Central memory CD8-positive, alpha-beta T cell (primary cell): Measurements from ENCODE around the gene STK38L.

ENCODE experiments used
- ATAC-seq: fragments of 150-1000 bp; cut with Tn5 transposase; replicated peaks from 2 replicates; pipeline ENCODE4 v1.10.0; 2022; ENCODE audit warnings: mild to moderate bottlenecking, moderate FRiP score, moderate number of reproducible peaks; ENCODE audit not compliant: poor library complexity, severe bottlenecking; ENCODE audit errors: extremely low read depth
- DNase-seq, 2 donors: peaks; one replicate each; pipeline ENCODE4 v3.0.0; 2021; ENCODE audit warnings: low spot score in 2 of 2
- H3K27ac Mint-ChIP-seq: one replicate; pipeline ENCODE4 v1.8.0; 2022; ENCODE audit warnings: low read depth, mild to moderate bottlenecking, moderate library complexity, mixed read lengths
- H3K27me3 Mint-ChIP-seq: one replicate; pipeline ENCODE4 v1.8.0; 2022; ENCODE audit warnings: mixed read lengths
- H3K36me3 Mint-ChIP-seq: one replicate; pipeline ENCODE4 v1.8.0; 2022; ENCODE audit warnings: mild to moderate bottlenecking, moderate library complexity, mixed read lengths; ENCODE audit not compliant: insufficient read depth
- H3K4me1 Mint-ChIP-seq: one replicate; pipeline ENCODE4 v1.8.0; 2022; ENCODE audit warnings: mixed read lengths
- H3K4me3 Mint-ChIP-seq: one replicate; pipeline ENCODE4 v1.8.0; 2022; ENCODE audit warnings: mild to moderate bottlenecking, moderate library complexity, mixed read lengths
- H3K9me3 Mint-ChIP-seq: one replicate; pipeline ENCODE4 v1.8.0; 2022; ENCODE audit warnings: mixed read lengths

STK38L gene

GRCh38 chr12:27335364-27336281 is 91.5 kb downstream of the STK38L start:
- Mint-ChIP-seq H3K4me1 (peaks cover 14% of the 10 kb centered on the region), H3K27me3 (peaks cover 52% of the 10 kb centered on the region), H3K27ac (no peak overlapping the region), H3K4me3 (no peak overlapping the region), H3K9me3 (no peaks in the 10 kb centered on the region), H3K36me3 (peaks cover 4% of the 10 kb centered on the region)
- ATAC-seq (no peak), DNase-seq (no peak)

- Mint-ChIP-seq H3K27ac (no peak overlapping the region), H3K9me3 (no peaks in the 10 kb centered on the region), H3K27me3 (peaks cover 45% of the 10 kb centered on the region), H3K4me1 (peaks cover 14% of the 10 kb centered on the region), H3K36me3 (peaks cover 4% of the 10 kb centered on the region), H3K4me3 (no peak overlapping the region)
- ATAC-seq (no peak), DNase-seq (no peak)
Measured at GRCh38 chr12:27336282-27336653, 92.2 kb downstream of the STK38L start.

GRCh38 chr12:27337376-27337775 is 93.3 kb downstream of the STK38L start:
- DNase-seq (no peak), ATAC-seq (no peak)
- peaks cover 4% of the 10 kb centered on the region for H3K36me3 Mint-ChIP-seq
- H3K27ac Mint-ChIP-seq: no peak overlapping the region
- peaks cover 10% of the 10 kb centered on the region for H3K4me1 Mint-ChIP-seq
- H3K27me3 Mint-ChIP-seq: peaks cover 34% of the 10 kb centered on the region
- no peak overlapping the region for H3K4me3 Mint-ChIP-seq
- no peaks in the 10 kb centered on the region for H3K9me3 Mint-ChIP-seq

- no peak for ATAC-seq
- peaks cover 2% of the 10 kb centered on the region for H3K36me3 Mint-ChIP-seq
- H3K27me3 Mint-ChIP-seq: peaks cover 25% of the 10 kb centered on the region
- no peak overlapping the region for H3K27ac Mint-ChIP-seq
- H3K9me3 Mint-ChIP-seq: no peaks in the 10 kb centered on the region
- H3K4me3 Mint-ChIP-seq: no peak overlapping the region
- H3K4me1 Mint-ChIP-seq: peaks cover 5% of the 10 kb centered on the region
- no peak for DNase-seq
Measured at GRCh38 chr12:27338473-27338872, 94.4 kb downstream of the STK38L start.

GRCh38 chr12:27340971-27341370 is 96.9 kb downstream of the STK38L start:
- peaks cover 5% of the 10 kb centered on the region for H3K27me3 Mint-ChIP-seq
- H3K36me3 Mint-ChIP-seq: peaks cover 2% of the 10 kb centered on the region
- no peak overlapping the region for H3K4me3 Mint-ChIP-seq
- DNase-seq: no peak
- H3K27ac Mint-ChIP-seq: no peak overlapping the region
- ATAC-seq: no peak
- H3K9me3 Mint-ChIP-seq: no peaks in the 10 kb centered on the region
- no peaks in the 10 kb centered on the region for H3K4me1 Mint-ChIP-seq

- H3K27me3 Mint-ChIP-seq: no peaks in the 10 kb centered on the region
- H3K27ac Mint-ChIP-seq: no peak overlapping the region
- ATAC-seq (no peak), DNase-seq (no peak)
- no peaks in the 10 kb centered on the region for H3K9me3 Mint-ChIP-seq
- no peaks in the 10 kb centered on the region for H3K4me1 Mint-ChIP-seq
- H3K4me3 Mint-ChIP-seq: no peak overlapping the region
- H3K36me3 Mint-ChIP-seq: peaks cover 2% of the 10 kb centered on the region
Measured at GRCh38 chr12:27342536-27342935, 98.5 kb downstream of the STK38L start.

- H3K4me3 Mint-ChIP-seq: no peak overlapping the region
- no peaks in the 10 kb centered on the region for H3K9me3 Mint-ChIP-seq
- no peaks in the 10 kb centered on the region for H3K4me1 Mint-ChIP-seq
- H3K36me3 Mint-ChIP-seq: no peaks in the 10 kb centered on the region
- ATAC-seq (no peak), DNase-seq (no peak)
- H3K27ac Mint-ChIP-seq: no peak overlapping the region
- peaks cover 4% of the 10 kb centered on the region for H3K27me3 Mint-ChIP-seq
Measured at GRCh38 chr12:27343255-27344000, 99.3 kb downstream of the STK38L start.

GRCh38 chr12:27344246-27344645 is 100.2 kb downstream of the STK38L start:
- Mint-ChIP-seq H3K27me3 (peaks cover 12% of the 10 kb centered on the region), H3K36me3 (no peaks in the 10 kb centered on the region), H3K9me3 (no peaks in the 10 kb centered on the region), H3K4me3 (no peak overlapping the region), H3K4me1 (no peaks in the 10 kb centered on the region), H3K27ac (no peak overlapping the region)
- DNase-seq: no peak
- ATAC-seq: no peak

GRCh38 chr12:27344760-27345159 is 100.7 kb downstream of the STK38L start:
- Mint-ChIP-seq H3K9me3 (no peaks in the 10 kb centered on the region), H3K4me1 (no peaks in the 10 kb centered on the region), H3K27ac (no peak overlapping the region), H3K27me3 (peaks cover 17% of the 10 kb centered on the region), H3K36me3 (no peaks in the 10 kb centered on the region), H3K4me3 (no peak overlapping the region)
- DNase-seq (no peak), ATAC-seq (no peak)

GRCh38 chr12:27345376-27345775 is 101.3 kb downstream of the STK38L start:
- Mint-ChIP-seq H3K4me1 (no peaks in the 10 kb centered on the region), H3K27ac (no peak overlapping the region), H3K36me3 (no peaks in the 10 kb centered on the region), H3K4me3 (no peak overlapping the region), H3K9me3 (no peaks in the 10 kb centered on the region), H3K27me3 (peaks cover 21% of the 10 kb centered on the region)
- DNase-seq (no peak), ATAC-seq (no peak)

GRCh38 chr12:27347779-27348178 is 103.7 kb downstream of the STK38L start:
- H3K36me3 Mint-ChIP-seq: no peaks in the 10 kb centered on the region
- H3K9me3 Mint-ChIP-seq: no peaks in the 10 kb centered on the region
- H3K27ac Mint-ChIP-seq: no peak overlapping the region
- ATAC-seq (no peak), DNase-seq (no peak)
- peaks cover 30% of the 10 kb centered on the region for H3K27me3 Mint-ChIP-seq
- no peaks in the 10 kb centered on the region for H3K4me1 Mint-ChIP-seq
- H3K4me3 Mint-ChIP-seq: no peak overlapping the region

- Mint-ChIP-seq H3K36me3 (no peaks in the 10 kb centered on the region), H3K27ac (no peak overlapping the region), H3K4me3 (no peak overlapping the region), H3K4me1 (no peaks in the 10 kb centered on the region), H3K9me3 (no peaks in the 10 kb centered on the region), H3K27me3 (peaks cover 49% of the 10 kb centered on the region)
- no peak for ATAC-seq
- DNase-seq: no peak
Measured at GRCh38 chr12:27351476-27351875, 107.4 kb downstream of the STK38L start.

GRCh38 chr12:27355486-27355885 is 111.4 kb downstream of the STK38L start:
- H3K27me3 Mint-ChIP-seq: peaks cover 42% of the 10 kb centered on the region
- no peaks in the 10 kb centered on the region for H3K9me3 Mint-ChIP-seq
- no peak for ATAC-seq
- no peaks in the 10 kb centered on the region for H3K4me1 Mint-ChIP-seq
- DNase-seq: no peak
- H3K4me3 Mint-ChIP-seq: no peak overlapping the region
- H3K36me3 Mint-ChIP-seq: no peaks in the 10 kb centered on the region
- H3K27ac Mint-ChIP-seq: no peak overlapping the region
